Measurements from ENCODE around the gene SLC35G3.

SLC35G3 gene

DNA sequence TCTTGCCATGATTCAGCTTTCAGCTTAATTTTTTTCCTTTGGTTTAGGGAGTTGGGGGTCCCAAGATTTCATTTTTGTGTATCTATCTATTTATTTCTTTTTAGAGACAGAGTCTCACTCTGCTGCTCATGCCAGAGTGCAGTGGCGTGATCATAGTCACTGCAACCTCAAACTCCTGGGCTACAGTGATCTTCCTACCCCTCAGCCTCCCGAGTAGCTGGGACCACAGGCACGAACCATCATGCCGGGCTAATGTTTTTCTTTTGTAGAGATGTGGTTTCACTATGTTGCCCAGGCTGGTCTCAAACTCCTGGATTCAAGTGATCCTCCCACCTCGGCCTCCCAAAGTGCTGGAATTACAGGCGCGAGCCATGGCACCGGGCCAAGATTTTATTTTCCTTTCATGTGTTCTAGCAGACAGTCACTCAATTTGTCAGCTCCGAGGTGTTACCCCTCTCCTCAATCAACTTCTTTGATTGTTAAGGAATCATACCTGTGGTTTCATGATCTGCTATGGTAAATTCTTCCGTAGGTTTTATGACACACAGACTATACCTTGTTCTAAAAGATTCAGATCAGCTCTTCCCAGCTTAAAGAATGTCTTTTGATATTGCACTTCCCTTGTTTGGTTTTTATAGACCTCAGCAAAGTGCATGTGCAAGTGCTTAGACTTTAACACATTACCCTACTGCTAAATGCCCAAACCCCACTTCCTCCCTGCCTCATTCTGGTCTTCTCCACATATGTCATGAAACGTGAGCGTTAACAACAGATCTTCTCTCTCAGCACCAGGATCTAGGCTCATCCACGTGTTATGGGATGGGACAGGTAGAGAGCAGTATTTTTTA, 33.6 kb downstream of the SLC35G3 start:
- H3K27me3 ChIP-seq (replicated peaks; ENCODE audit: control insufficient read depth, insufficient read depth, low read length), result no peaks in the 10 kb centered on the region; the same call in 1 of the 2 replicates
- no peaks in the 10 kb centered on the region for H3K36me3 ChIP-seq (ENCODE audit: control insufficient read depth, insufficient read depth, low read length)
- no peak overlapping the region for H3K4me3 ChIP-seq (replicated peaks; ENCODE audit: low read depth, low read length)
- DNase-seq (ENCODE audit: extremely low read depth, insufficient read length), result no peak
- TF ChIP-seq CTCF (IDR thresholded peaks at IDR 0.05; ENCODE audit: insufficient read depth, low read length, poor library complexity, severe bottlenecking), result no peak

GRCh38 chr17:35159940-35160339, 34.3 kb downstream of the SLC35G3 start:
- TF ChIP-seq CTCF (IDR thresholded peaks at IDR 0.05; ENCODE audit: insufficient read depth, low read length, poor library complexity, severe bottlenecking), result no peak
- Histone ChIP-seq H3K27me3 (replicated peaks; ENCODE audit: control insufficient read depth, insufficient read depth, low read length) (no peaks in the 10 kb centered on the region; the same call in 1 of the 2 replicates), H3K4me3 (replicated peaks; ENCODE audit: low read depth, low read length) (no peak overlapping the region), H3K36me3 (ENCODE audit: control insufficient read depth, insufficient read depth, low read length) (no peaks in the 10 kb centered on the region)
- DNase-seq (ENCODE audit: extremely low read depth, insufficient read length), result no peak

- no peaks in the 10 kb centered on the region for H3K36me3 ChIP-seq (ENCODE audit: control insufficient read depth, insufficient read depth, low read length)
- TF ChIP-seq CTCF (IDR thresholded peaks at IDR 0.05; ENCODE audit: insufficient read depth, low read length, poor library complexity, severe bottlenecking), result no peak
- no peak overlapping the region for H3K4me3 ChIP-seq (replicated peaks; ENCODE audit: low read depth, low read length)
- H3K27me3 ChIP-seq (replicated peaks; ENCODE audit: control insufficient read depth, insufficient read depth, low read length), result no peaks in the 10 kb centered on the region; the same call in 1 of the 2 replicates
- DNase-seq (ENCODE audit: extremely low read depth, insufficient read length), result no peak
Observed at GRCh38 chr17:35155246-35155645, 38.9 kb downstream of the SLC35G3 start.

- no peaks in the 10 kb centered on the region; the same call in 1 of the 2 replicates for H3K27me3 ChIP-seq (replicated peaks; ENCODE audit: control insufficient read depth, insufficient read depth, low read length)
Observed at GRCh38 chr17:35154196-35155165, 39.7 kb downstream of the SLC35G3 start.

More at GRCh38 chr17:35154196-35155165, 39.7 kb downstream of the SLC35G3 start:
- no peak overlapping the region for H3K4me3 ChIP-seq (replicated peaks; ENCODE audit: low read depth, low read length)
- no peak for TF ChIP-seq CTCF (IDR thresholded peaks at IDR 0.05; ENCODE audit: insufficient read depth, low read length, poor library complexity, severe bottlenecking)
- no peak for DNase-seq (ENCODE audit: extremely low read depth, insufficient read length)
- H3K36me3 ChIP-seq (ENCODE audit: control insufficient read depth, insufficient read depth, low read length), result no peaks in the 10 kb centered on the region

All from GM06990 (cell line).